ENCODE data around the gene COL13A1.

DNA sequence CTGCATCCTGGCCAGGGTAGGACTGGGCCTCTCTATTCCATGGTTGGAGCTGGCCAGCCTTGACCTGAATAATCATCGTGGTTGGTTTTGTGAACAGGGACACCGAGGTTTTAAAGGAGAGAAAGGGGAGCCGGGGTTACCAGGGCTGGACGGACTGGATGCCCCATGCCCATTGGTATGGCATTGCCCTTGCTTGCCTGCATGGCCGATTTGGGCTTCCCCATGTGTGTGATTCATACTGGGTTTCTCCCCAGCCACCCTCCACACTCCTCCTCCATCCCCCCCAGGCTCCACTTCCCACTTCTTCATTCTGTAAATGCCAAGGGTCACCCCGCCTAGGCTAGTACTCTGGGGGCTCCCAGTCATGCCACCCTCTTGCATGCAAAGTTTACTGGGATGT is 152.1 kb downstream of the COL13A1 start:
- TF ChIP-seq, protein P1, sequence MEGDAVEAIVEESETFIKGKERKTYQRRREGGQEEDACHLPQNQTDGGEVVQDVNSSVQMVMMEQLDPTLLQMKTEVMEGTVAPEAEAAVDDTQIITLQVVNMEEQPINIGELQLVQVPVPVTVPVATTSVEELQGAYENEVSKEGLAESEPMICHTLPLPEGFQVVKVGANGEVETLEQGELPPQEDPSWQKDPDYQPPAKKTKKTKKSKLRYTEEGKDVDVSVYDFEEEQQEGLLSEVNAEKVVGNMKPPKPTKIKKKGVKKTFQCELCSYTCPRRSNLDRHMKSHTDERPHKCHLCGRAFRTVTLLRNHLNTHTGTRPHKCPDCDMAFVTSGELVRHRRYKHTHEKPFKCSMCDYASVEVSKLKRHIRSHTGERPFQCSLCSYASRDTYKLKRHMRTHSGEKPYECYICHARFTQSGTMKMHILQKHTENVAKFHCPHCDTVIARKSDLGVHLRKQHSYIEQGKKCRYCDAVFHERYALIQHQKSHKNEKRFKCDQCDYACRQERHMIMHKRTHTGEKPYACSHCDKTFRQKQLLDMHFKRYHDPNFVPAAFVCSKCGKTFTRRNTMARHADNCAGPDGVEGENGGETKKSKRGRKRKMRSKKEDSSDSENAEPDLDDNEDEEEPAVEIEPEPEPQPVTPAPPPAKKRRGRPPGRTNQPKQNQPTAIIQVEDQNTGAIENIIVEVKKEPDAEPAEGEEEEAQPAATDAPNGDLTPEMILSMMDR (IDR thresholded peaks at IDR 0.05): no peak
- TF ChIP-seq POLR2A (IDR thresholded peaks at IDR 0.05): no peak
- no peak for TF ChIP-seq EP300 (IDR thresholded peaks at IDR 0.05)

All from upper lobe of left lung (tissue), 4 donors.